22Rv1 (cell line): Measurements from ENCODE around the gene TNFAIP2.

ENCODE experiments used
- ZFX ChIP-seq: fragments of 450-650 bp; IDR thresholded peaks from 2 replicates; pipeline ENCODE4 v1.6.1; 2017; ENCODE audit warnings: antibody characterized with exemption, borderline replicate concordance
- TF ChIP-seq, protein P1 (sequence below): fragments of 450-650 bp; IDR thresholded peaks from 2 replicates; pipeline ENCODE4 v1.5.1; 2017; ENCODE audit warnings: mild to moderate bottlenecking

DNA sequence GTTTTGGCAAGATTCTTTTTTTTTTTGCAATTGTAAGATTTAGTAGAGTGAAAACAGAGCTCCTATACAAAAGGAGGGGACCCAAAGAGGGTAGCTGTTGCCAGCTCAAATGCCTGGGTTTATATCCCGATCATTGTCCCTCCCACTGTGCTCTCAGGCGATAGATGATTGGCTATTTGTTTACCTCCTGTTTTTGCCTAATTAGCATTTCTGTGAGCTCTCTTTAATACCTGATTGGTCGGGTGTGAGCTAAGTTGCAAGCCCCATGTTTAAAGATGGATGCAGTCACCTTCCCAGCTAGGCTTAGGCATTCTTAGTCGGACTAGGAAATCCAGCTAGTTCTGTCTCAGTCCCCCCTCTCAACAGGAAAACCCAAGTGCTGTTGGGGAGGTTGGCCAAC is 26.9 kb upstream of the TNFAIP2 start:
- TF ChIP-seq, protein P1, sequence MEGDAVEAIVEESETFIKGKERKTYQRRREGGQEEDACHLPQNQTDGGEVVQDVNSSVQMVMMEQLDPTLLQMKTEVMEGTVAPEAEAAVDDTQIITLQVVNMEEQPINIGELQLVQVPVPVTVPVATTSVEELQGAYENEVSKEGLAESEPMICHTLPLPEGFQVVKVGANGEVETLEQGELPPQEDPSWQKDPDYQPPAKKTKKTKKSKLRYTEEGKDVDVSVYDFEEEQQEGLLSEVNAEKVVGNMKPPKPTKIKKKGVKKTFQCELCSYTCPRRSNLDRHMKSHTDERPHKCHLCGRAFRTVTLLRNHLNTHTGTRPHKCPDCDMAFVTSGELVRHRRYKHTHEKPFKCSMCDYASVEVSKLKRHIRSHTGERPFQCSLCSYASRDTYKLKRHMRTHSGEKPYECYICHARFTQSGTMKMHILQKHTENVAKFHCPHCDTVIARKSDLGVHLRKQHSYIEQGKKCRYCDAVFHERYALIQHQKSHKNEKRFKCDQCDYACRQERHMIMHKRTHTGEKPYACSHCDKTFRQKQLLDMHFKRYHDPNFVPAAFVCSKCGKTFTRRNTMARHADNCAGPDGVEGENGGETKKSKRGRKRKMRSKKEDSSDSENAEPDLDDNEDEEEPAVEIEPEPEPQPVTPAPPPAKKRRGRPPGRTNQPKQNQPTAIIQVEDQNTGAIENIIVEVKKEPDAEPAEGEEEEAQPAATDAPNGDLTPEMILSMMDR, result no peak
- no peak for TF ChIP-seq ZFX
